Smooth muscle cell of bladder (primary cell): ENCODE data around the gene SNAPC1. TPM values are rescaled to one million over a fixed set of nuclear protein-coding genes. Genes with fewer than 3 reads are reported as not detected.

Source experiments
- total RNA-seq: library from RNA; depleted of rRNA; stranded (reverse); fragments of >200 nt; gene quantifications from 2 replicates; pipeline ENCODE4 v1.2.3, GENCODE V29; 2014

The SNAPC1 gene, protein sequence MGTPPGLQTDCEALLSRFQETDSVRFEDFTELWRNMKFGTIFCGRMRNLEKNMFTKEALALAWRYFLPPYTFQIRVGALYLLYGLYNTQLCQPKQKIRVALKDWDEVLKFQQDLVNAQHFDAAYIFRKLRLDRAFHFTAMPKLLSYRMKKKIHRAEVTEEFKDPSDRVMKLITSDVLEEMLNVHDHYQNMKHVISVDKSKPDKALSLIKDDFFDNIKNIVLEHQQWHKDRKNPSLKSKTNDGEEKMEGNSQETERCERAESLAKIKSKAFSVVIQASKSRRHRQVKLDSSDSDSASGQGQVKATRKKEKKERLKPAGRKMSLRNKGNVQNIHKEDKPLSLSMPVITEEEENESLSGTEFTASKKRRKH
- 14.1 and 18.2 TPM in 2 replicates for total RNA-seq

DNA sequence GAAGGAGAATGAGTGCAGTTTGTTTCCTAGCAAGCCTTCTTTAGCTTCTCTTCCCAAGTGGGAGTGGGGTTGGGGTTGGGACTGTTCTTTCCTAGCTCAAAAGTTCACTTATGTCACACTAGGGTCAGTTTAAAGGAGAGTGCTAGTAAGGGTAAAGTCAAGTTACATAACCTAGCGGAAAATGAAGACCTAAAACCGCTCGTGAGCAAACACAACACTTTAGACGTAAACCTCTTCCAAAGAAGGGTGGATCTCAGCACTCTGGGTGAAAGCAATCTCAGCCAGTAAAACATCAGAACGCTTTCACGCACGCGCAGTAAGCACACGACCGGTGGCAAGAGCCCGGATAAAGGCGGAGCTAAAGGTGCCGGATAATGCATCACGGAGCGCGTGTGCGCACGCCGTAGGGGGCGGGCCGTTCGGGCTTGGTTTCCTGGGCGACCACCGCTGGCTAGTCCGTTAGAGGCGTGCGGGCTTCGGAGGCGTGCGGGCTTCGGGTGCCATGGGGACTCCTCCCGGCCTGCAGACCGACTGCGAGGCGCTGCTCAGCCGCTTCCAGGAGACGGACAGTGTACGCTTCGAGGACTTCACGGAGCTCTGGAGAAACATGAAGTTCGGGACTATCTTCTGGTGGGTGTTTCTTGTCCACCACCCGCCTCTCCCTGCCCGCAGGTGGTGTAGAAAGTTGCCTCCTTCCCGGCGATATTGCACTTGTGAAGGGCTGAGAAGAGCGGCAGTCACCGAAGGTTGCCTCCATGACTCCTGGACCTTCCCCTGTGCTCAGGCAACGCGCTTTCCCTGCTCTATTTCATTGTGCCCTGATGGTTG, at the start of gene SNAPC1:
TSS of gene SNAPC1 (plus strand) at position 462 of the 828 bp plus-strand sequence. CDS start at position 503, 41 bp downstream.

GRCh38 chr14:61812347-61813095, 50.3 kb downstream of the SNAPC1 start, which contains the start of gene SYT16:
Gene SYT16, plus strand, starts transcription at chr14:61812703.

Other genes with a start within 250 kb of the SNAPC1 start
- gene HIF1A, start 66.9 kb upstream of the SNAPC1 start, total RNA-seq = 378 and 515 TPM in 2 replicates
- 0.28 and 0.65 TPM in 2 replicates for gene SYT16, start 50.3 kb downstream of the SNAPC1 start, total RNA-seq